HAP-1 (cell line): ENCODE measurements around the gene FAM83F.
"Not testable (repeated sequence)": the region's sequence is repeated elsewhere in the genome, so short reads cannot be mapped to it uniquely, and the experiment has no call there.

Source experiments
- DNase-seq, 2 experiments: peaks; one replicate each; pipeline ENCODE4 v3.0.0-alpha.2; 2016 to 2020; ENCODE audit warnings: low spot score in 2 of 2
- H3K27me3 ChIP-seq: fragments of 250-450 bp; sonication (Bioruptor Pico); 2 replicates; pipeline ENCODE4 v1.5.1; 2020; ENCODE audit warnings: low read depth, mild to moderate bottlenecking, moderate library complexity
- H3K36me3 ChIP-seq: fragments of 250-450 bp; sonication (Bioruptor Pico); replicated peaks from 2 replicates; pipeline ENCODE4 v1.5.1; 2020; ENCODE audit warnings: mild to moderate bottlenecking
- H3K4me1 ChIP-seq: fragments of 250-450 bp; sonication (Bioruptor Pico); 2 replicates; pipeline ENCODE4 v1.5.1; 2020; ENCODE audit warnings: mild to moderate bottlenecking
- H3K4me3 ChIP-seq: fragments of 250-450 bp; sonication (Bioruptor Pico); 2 replicates; pipeline ENCODE4 v1.5.1; 2020; ENCODE audit warnings: mild to moderate bottlenecking, moderate library complexity
- H3K9me3 ChIP-seq: fragments of 250-450 bp; sonication (Bioruptor Pico); 2 replicates; pipeline ENCODE4 v1.5.1; 2020; ENCODE audit warnings: mild to moderate bottlenecking, moderate library complexity
- in situ Hi-C: fragments of 300-500 bp; cut with MboI; formaldehyde crosslinking; loops from 3 replicates; pipeline ENCODE4 v1.14.3; 2020; ENCODE audit warnings: low sequenced_read_pairs, inconsistent platforms, mixed read lengths

The FAM83F gene

DNA sequence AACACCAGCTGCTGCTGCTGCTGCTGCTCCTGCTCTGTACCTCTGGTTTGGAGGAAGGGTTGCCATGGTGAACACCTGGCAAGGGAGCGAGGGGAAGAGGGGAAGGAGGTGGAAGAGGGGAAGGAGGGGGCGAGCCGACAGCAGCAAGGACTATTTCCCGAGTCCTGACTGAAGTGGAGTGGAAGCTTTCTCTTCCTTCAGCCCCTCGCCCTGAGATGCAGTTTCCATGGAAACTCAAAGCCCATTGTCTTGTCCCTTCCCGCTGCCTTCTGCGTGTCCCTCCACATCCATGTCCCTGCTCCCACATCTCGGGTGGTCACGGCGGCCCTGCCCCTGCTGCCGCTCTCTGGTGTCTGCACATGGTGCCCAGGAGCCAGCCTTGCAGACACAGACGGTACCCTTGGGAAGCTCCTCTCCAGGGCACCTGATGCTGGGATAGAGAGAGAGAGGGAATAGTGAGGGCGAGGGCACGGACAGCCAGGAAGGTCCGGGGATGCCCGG is 28.6 kb downstream of the FAM83F start:
- in situ Hi-C loops = loop anchor here (10.0 kb wide), 1 partner anchor 399 kb away; no protein-coding TSS in a partner anchor
- no peak for DNase-seq
- Histone ChIP-seq H3K4me3 (no peak overlapping the region), H3K27me3 (no peaks in the 10 kb centered on the region), H3K36me3 (no peaks in the 10 kb centered on the region), H3K4me1 (no peaks in the 10 kb centered on the region), H3K9me3 (no peaks in the 10 kb centered on the region)

DNA sequence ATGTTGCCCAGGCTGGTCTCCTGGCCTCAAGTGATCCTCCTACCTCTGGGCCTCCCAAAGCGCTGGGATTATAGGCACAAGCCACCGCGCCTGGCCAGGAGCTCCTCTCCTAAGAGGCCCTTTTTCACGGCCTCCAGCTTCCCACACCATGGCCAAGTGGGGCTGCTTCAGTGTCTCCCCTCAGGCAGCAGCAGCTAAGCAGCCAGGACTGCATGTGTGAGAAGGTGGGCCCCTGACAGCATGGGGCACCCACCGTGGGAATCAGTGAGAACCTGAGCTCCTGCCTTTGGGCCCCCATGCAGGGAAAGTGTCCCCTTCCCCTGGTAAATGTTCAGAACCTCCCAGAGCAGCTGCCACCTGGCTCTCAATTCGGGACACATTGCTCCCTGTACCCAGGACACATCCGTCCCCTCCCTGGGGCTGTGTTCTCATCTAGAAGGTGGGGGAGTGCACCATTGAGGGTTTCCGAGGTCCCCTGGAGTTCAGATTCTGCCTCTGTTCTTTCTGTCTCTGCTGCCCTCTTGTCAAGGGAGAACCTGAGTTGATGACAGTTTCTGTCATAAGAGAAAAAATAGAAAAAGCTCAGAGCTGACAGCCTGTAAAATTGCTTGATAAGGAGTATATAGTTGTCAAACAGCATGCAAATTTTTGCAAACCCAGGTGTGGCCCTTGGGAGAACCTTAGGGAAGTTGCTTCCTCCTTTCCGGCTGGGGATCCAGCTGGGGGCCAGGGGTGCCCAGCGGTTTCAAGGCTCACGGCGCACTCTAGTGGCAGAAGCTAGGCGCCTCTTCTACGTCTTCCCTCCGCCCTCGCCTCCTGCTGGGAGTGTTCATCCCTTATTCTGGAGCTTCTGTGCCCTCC is 29.7 kb downstream of the FAM83F start:
- Histone ChIP-seq H3K27me3 (no peaks in the 10 kb centered on the region), H3K4me1 (no peaks in the 10 kb centered on the region), H3K9me3 (no peaks in the 10 kb centered on the region), H3K36me3 (no peaks in the 10 kb centered on the region), H3K4me3 (no peak overlapping the region)
- DNase-seq = peak; percentile 73 to 86
- in situ Hi-C loops = loop anchor here (5.0 to 25.0 kb wide), 3 partner anchors 400 to 862 kb away; partner anchors contain the start of gene CBX7

DNA sequence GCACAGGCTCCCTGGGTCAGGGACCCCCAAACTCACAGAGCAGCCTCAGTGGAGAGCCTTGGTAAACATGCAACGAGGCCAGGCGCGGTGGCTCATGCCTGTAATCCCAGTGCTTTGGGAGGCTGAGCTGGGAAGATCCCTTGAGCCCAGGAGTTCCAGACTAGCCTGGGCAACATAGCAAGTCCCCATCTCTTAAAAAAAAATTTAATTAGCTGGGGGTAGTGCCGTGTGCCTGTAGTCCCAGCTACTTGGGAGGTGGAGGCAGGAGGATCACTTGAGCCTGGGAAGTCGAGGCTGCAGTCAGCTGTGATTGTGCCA is 30.3 kb downstream of the FAM83F start:
- not testable (repeated sequence) for H3K4me3 ChIP-seq, H3K36me3 ChIP-seq, H3K27me3 ChIP-seq, DNase-seq, H3K4me1 ChIP-seq, H3K9me3 ChIP-seq
- in situ Hi-C loops = loop anchor here (5.0 to 25.0 kb wide), 3 partner anchors 400 to 863 kb away; partner anchors contain the start of gene CBX7

DNA sequence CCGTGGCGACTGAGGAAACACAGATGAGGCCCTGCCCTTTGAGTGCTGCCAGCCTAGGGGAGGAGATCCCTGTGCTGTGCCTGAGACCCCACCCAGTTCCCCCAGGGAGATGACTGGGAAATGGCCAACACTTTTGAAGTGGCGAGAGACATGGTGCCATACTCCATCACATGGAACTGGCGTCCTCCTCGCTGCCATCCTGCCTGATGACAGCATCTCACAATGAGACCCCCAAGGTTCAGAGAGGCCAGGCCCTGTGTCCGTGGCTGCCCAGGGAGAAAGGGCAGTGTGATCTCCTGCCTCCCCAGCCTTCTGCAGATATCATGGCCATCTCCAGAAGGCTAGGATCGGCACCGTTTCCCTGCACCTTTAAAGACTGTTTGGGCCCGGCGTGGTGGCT is 31.1 kb downstream of the FAM83F start:
- no peaks in the 10 kb centered on the region for H3K9me3 ChIP-seq
- H3K4me1 ChIP-seq = no peaks in the 10 kb centered on the region
- no peaks in the 10 kb centered on the region for H3K36me3 ChIP-seq
- no peaks in the 10 kb centered on the region for H3K27me3 ChIP-seq
- no peak for DNase-seq
- in situ Hi-C loops = loop anchor here (5.0 to 25.0 kb wide), 3 partner anchors 401 to 864 kb away; partner anchors contain the start of gene CBX7
- H3K4me3 ChIP-seq = no peak overlapping the region

DNA sequence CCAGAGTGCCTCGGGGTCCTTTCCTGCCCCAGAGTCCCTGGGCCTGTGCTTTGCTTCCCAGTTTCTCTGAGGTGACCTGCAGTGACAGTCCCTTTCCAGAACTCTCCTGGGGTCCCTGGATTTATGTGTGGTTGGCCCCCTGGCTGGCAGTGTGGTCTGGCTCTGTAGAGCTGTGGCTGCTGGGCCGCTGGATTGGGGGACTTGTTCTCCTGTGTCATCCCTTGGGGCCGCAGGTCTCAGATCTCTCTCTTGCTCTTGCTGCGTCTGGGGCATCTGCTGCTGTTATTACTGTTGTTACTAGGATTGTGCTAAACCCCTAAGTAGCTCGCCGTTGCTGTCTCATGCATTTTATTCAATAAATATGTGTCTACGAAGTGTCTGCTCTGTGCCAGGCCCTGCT is 31.9 kb downstream of the FAM83F start:
- H3K27me3 ChIP-seq = no peaks in the 10 kb centered on the region
- in situ Hi-C loops = loop anchor here (5.0 to 25.0 kb wide), 3 partner anchors 402 to 864 kb away; partner anchors contain the start of gene CBX7

DNA sequence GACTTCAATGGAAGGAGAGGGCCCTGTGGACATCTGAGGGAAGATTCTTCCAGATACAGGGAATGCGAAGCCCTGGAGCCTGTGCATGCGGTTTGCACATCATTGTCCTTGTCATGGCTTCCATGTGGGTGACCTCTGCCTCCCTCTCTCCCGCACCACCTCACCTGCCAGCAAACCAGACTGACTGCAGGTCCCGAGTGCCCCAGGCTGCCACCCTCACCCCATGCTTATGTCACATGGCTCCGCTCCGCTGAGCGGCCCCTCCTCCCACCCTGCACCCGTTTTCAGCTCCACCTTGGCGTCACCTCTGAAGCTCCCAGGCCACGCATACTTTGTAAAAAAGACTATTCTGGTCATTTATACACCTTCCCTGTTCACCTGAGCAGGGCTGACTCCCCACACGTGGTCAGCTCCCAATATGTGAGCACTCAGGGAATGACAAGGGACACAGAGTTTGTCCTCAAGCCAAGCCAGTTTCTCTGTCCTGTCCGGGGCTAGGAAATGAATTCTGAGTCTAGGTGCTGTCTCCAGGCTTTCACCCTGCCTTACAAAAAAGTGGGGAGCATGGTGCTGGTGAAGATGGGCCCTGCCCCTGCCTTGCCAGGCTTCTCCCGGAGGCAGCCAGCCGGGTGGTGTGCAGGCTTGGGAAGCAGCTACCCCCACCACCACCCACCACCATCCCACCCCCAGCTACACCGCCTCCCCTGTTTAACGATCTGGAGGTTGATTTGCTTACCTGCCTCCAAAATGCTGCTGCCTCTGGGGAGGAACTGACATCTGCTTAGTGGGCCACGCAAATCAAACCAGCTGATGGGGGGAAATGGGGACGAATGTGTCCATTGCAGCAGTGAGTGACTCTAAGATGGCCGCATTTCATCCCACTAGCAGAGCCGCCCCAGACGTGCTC is 32.7 kb downstream of the FAM83F start:
- no peaks in the 10 kb centered on the region for H3K27me3 ChIP-seq
- no peak for DNase-seq
- no peaks in the 10 kb centered on the region for H3K4me1 ChIP-seq
- H3K9me3 ChIP-seq = no peaks in the 10 kb centered on the region
- in situ Hi-C loops = loop anchor here (5.0 to 25.0 kb wide), 3 partner anchors 403 to 865 kb away; partner anchors contain the start of gene CBX7
- H3K4me3 ChIP-seq = no peak overlapping the region
- no peaks in the 10 kb centered on the region for H3K36me3 ChIP-seq

More for the DNA sequence above, 31.9 kb downstream of the FAM83F start:
- H3K4me3 ChIP-seq = no peak overlapping the region
- no peaks in the 10 kb centered on the region for H3K36me3 ChIP-seq
- H3K4me1 ChIP-seq = no peaks in the 10 kb centered on the region
- H3K9me3 ChIP-seq = no peaks in the 10 kb centered on the region
- no peak for DNase-seq

DNA sequence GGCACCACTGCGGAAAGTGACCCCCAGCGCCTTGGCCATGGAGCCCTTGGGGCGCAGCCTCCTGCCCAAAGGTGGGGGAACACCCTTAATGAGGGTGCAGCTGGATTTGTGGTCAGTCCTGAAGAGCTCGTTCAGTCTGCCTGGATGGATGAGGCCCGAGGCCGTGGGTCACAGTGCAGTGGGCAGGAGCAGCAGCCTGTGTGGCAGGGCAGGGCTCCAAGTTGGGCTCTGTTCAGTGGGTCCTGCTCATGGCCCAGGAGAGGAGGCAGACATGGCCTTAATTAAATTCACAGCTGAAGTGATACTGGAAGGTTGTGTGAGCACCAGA is 33.3 kb downstream of the FAM83F start:
- Histone ChIP-seq H3K4me1 (no peaks in the 10 kb centered on the region), H3K4me3 (no peak overlapping the region), H3K9me3 (no peaks in the 10 kb centered on the region), H3K27me3 (no peaks in the 10 kb centered on the region), H3K36me3 (no peaks in the 10 kb centered on the region)
- no peak for DNase-seq
- in situ Hi-C loops = loop anchor here (5.0 to 25.0 kb wide), 3 partner anchors 403 to 866 kb away; partner anchors contain the start of gene CBX7

DNA sequence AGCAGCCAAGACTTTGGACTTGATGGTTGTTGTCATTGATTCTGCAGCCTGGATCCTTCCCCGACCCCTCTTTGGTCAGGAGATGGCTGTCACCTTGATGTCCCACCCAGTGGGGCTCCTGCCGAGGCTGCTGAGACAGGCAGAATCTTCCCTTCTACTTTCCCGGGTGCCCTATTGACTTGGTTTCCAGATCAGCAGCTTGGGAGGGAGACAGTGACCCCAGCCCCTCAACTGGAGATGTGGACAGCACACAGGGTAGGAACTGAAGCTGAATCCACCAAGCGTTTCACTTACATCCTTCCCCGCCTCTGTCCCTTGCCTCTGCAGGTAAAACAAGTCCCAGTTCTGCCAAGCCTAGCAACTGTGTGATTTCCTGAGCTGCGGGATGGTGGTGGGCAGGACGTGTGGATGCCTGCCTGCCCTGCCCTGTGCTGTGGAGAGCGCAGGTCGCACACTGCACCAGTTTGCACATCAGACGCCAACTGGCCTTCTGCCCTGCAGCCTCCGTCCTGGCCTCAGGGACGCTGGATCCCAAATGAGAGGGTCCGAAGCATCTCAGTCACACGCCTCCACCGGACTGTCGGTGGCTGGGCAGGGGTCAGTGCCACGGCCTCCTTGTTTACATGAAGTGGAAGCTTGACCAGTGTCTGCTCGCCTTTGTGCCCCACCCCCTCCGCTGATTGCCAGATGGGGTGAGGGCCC is 34.6 kb downstream of the FAM83F start:
- Histone ChIP-seq H3K9me3 (no peaks in the 10 kb centered on the region), H3K4me3 (no peak overlapping the region), H3K4me1 (no peaks in the 10 kb centered on the region), H3K27me3 (no peaks in the 10 kb centered on the region), H3K36me3 (no peaks in the 10 kb centered on the region)
- in situ Hi-C loops = loop anchor here (5.0 to 25.0 kb wide), 3 partner anchors 405 to 867 kb away; partner anchors contain the start of gene CBX7
- DNase-seq = no peak

DNA sequence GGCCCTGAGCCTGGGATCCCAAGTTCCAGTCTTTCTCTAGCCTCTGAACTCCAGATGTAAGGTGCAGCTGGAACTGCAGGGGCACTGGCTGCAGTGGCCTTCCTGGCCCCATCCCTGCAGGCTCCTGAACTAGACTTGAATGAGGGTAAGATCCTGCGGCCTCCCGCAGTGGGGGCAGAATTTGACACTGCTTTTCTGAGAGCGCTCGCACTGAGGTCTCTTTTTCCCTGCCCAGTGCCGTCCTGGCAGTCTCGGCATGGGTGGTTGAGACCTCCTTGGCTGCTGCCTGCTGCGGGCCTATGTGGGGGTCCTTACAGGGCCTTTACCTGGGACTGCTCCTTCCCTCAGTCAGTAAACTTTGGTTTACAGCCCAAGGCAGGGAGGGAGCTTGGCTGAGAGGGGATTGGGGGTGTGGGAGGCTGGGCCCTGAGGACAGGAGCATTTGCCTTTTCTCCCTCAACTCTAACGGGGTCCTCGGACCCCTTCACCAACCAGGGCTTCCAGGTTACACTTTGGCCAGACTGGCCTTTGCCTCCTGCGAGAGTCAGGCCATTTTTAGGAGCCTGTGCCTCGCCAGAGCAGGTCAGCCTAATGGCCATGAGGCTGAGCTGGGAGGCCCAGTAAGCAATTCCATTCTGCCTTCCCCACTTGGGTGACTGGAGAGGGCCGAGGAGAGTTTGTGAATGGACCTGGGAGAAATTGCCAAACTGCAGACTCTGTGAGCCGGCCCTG is 35.4 kb downstream of the FAM83F start:
- in situ Hi-C loops = loop anchor here (25.0 kb wide), 1 partner anchor 868 kb away; the partner anchor contains the start of gene CBX7
- Histone ChIP-seq H3K36me3 (no peaks in the 10 kb centered on the region), H3K4me3 (no peak overlapping the region), H3K4me1 (no peaks in the 10 kb centered on the region), H3K9me3 (no peaks in the 10 kb centered on the region), H3K27me3 (no peaks in the 10 kb centered on the region)
- no peak for DNase-seq

DNA sequence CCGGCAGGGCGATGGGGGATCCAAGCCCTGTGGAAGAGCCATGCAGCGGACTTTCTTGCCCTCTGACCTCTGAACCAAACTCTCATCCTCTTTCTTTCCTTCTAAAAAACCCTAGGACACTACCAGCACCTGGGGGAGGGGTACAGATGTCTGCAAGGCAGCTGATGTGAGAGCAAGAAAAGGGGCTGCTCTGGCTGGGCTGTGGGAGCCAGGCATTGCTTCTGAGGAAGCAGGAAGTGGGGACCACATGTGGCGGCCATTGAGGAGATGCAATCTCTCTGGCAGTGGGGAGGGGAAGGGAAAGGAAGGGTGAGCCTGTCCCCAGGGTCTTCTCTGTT is 36.0 kb downstream of the FAM83F start:
- in situ Hi-C loops = loop anchor here (25.0 kb wide), 1 partner anchor 868 kb away; the partner anchor contains the start of gene CBX7
- no peaks in the 10 kb centered on the region for H3K27me3 ChIP-seq
- no peaks in the 10 kb centered on the region for H3K9me3 ChIP-seq
- no peak for DNase-seq
- H3K4me1 ChIP-seq = no peaks in the 10 kb centered on the region
- H3K36me3 ChIP-seq = no peaks in the 10 kb centered on the region
- H3K4me3 ChIP-seq = no peak overlapping the region

DNA sequence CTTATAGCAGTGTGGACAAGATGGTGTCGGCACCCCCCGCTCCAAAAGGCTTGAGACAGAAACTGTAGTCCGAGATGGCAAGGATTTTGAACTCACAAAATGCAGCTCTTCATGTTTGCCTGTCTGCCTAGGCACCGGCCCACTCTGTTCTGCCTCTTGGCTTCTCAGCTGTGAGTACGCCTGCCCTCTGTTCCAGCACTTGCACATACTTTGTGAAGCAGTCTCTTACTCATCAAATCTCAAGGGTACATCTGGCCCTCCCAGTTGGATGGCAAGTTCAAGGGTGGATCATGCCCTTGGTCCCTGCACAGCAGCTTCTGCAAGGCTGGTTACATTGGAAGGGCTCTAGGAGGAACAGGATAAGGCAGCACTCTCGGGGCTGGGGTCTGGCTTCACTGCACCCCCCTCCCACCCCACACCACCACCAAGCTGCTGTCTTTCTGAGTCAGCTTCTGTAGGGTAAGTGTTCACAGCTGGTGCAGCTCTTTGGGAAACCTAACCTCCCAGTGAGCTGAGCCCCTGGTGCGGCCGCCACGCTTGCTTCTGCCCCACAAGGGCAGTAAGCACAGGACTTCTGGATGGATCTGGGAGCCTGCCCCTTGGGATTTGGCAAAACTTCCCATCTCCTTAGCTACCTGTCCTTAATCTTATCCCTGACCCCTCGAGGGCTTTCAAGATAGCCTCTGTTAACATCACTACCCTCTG is 37.2 kb downstream of the FAM83F start:
- DNase-seq = no peak
- in situ Hi-C loops = loop anchor here (25.0 kb wide), 1 partner anchor 870 kb away; the partner anchor contains the start of gene CBX7

More for the DNA sequence above, 37.2 kb downstream of the FAM83F start:
- no peaks in the 10 kb centered on the region for H3K4me1 ChIP-seq
- H3K9me3 ChIP-seq = no peaks in the 10 kb centered on the region
- no peak overlapping the region for H3K4me3 ChIP-seq
- H3K36me3 ChIP-seq = no peaks in the 10 kb centered on the region
- no peaks in the 10 kb centered on the region for H3K27me3 ChIP-seq
